ENCODE results near the gene ERC2. TPM values are rescaled to one million over a fixed set of nuclear protein-coding genes. Genes with fewer than 3 reads are reported as not detected.

The ERC2 gene
- total RNA-seq, 1 donor from 2014 or later = 1.5 TPM

GRCh38 chr3:55688154-55688553 is 780.1 kb downstream of the ERC2 start:
- Histone ChIP-seq H3K4me1 (peaks cover 8% of the 10 kb centered on the region), H3K4me3 (no peak overlapping the region), H3K9me3 (no peaks in the 10 kb centered on the region), H3K27ac (no peak overlapping the region), H3K36me3 (no peaks in the 10 kb centered on the region), H3K27me3 (ENCODE audit: low read depth) (no peaks in the 10 kb centered on the region)
- DNase-seq (no peak), ATAC-seq (no peak)
- intact Hi-C loops (cut with DNase I) = no loop called here
- TF ChIP-seq CTCF (IDR thresholded peaks at IDR 0.05) = no peak

- no peaks in the 10 kb centered on the region for H3K9me3 ChIP-seq
- ATAC-seq (no peak), DNase-seq (no peak)
- H3K4me1 ChIP-seq = peaks cover 8% of the 10 kb centered on the region
- intact Hi-C loops (cut with DNase I) = no loop called here
- H3K36me3 ChIP-seq = no peaks in the 10 kb centered on the region
- H3K27me3 ChIP-seq (ENCODE audit: low read depth) = no peaks in the 10 kb centered on the region
- H3K27ac ChIP-seq = no peak overlapping the region
- no peak overlapping the region for H3K4me3 ChIP-seq
- TF ChIP-seq CTCF (IDR thresholded peaks at IDR 0.05) = no peak
Measured at GRCh38 chr3:55687526-55687925, 780.7 kb downstream of the ERC2 start.

GRCh38 chr3:55686426-55687254 is 781.6 kb downstream of the ERC2 start:
- Histone ChIP-seq H3K36me3 (no peaks in the 10 kb centered on the region), H3K27ac (no peak overlapping the region), H3K4me3 (no peak overlapping the region), H3K27me3 (ENCODE audit: low read depth) (no peaks in the 10 kb centered on the region), H3K4me1 (peaks cover 8% of the 10 kb centered on the region), H3K9me3 (no peaks in the 10 kb centered on the region)
- DNase-seq (no peak), ATAC-seq (no peak)
- intact Hi-C loops (cut with DNase I) = no loop called here
- TF ChIP-seq CTCF (IDR thresholded peaks at IDR 0.05) = no peak

- no peak overlapping the region for H3K4me3 ChIP-seq
- H3K27me3 ChIP-seq (ENCODE audit: low read depth) = no peaks in the 10 kb centered on the region
- DNase-seq = no peak
- no peak overlapping the region for H3K27ac ChIP-seq
- H3K9me3 ChIP-seq = no peaks in the 10 kb centered on the region
- no peaks in the 10 kb centered on the region for H3K36me3 ChIP-seq
- TF ChIP-seq CTCF (IDR thresholded peaks at IDR 0.05) = no peak
- intact Hi-C loops (cut with DNase I) = no loop called here
- no peaks in the 10 kb centered on the region for H3K4me1 ChIP-seq
- ATAC-seq = no peak
Measured at GRCh38 chr3:55683666-55684270, 784.5 kb downstream of the ERC2 start.

- intact Hi-C loops (cut with DNase I) = no loop called here
- no peak for ATAC-seq
- H3K36me3 ChIP-seq = no peaks in the 10 kb centered on the region
Measured at GRCh38 chr3:55682461-55682860, 785.8 kb downstream of the ERC2 start.

More at GRCh38 chr3:55682461-55682860, 785.8 kb downstream of the ERC2 start:
- no peak for DNase-seq
- Histone ChIP-seq H3K27me3 (ENCODE audit: low read depth) (no peaks in the 10 kb centered on the region), H3K4me3 (no peak overlapping the region), H3K4me1 (no peaks in the 10 kb centered on the region), H3K27ac (no peak overlapping the region), H3K9me3 (no peaks in the 10 kb centered on the region)
- TF ChIP-seq CTCF (IDR thresholded peaks at IDR 0.05) = no peak

Data from lower lobe of right lung (tissue), 2 donors.